ENCODE results near the gene PTPRG.
"Not testable (repeated sequence)": the region's sequence is repeated elsewhere in the genome, so short reads cannot be mapped to it uniquely, and the experiment has no call there.

The PTPRG gene

DNA sequence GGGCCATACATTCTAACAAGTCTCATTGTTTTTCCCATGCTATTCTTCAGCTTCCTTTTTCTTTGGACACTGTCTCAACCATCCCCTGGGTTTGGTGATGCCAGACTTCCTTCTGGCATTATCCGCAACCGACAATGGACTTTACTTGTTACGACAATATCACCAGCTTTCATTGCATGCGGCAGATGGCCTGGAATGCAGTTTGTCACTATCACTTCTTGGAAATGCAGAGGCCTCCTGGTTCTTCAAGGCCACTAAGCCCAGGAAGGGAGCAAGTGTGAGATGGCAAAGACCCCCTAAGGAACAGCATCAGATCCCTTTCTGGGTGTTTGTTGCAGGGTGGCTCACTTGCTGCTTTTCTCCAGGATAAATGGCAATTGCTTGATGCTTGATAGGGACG is 128.6 kb downstream of the PTPRG start:
- DNase-seq (ENCODE audit: low spot score), result no peak
- TF ChIP-seq, protein P1, sequence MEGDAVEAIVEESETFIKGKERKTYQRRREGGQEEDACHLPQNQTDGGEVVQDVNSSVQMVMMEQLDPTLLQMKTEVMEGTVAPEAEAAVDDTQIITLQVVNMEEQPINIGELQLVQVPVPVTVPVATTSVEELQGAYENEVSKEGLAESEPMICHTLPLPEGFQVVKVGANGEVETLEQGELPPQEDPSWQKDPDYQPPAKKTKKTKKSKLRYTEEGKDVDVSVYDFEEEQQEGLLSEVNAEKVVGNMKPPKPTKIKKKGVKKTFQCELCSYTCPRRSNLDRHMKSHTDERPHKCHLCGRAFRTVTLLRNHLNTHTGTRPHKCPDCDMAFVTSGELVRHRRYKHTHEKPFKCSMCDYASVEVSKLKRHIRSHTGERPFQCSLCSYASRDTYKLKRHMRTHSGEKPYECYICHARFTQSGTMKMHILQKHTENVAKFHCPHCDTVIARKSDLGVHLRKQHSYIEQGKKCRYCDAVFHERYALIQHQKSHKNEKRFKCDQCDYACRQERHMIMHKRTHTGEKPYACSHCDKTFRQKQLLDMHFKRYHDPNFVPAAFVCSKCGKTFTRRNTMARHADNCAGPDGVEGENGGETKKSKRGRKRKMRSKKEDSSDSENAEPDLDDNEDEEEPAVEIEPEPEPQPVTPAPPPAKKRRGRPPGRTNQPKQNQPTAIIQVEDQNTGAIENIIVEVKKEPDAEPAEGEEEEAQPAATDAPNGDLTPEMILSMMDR (conservative IDR thresholded peaks at IDR 0.05; ENCODE audit: low read depth), result no peak
- H3K27ac ChIP-seq, result no peak overlapping the region
- ChIA-PET POLR2A (ENCODE audit: low non-redundant PET) (no interaction called here), CTCF (interaction anchor here (0.6 kb wide), 1 partner anchor 760 kb away, joined by 3 read pairs; no protein-coding TSS in a partner anchor)

DNA sequence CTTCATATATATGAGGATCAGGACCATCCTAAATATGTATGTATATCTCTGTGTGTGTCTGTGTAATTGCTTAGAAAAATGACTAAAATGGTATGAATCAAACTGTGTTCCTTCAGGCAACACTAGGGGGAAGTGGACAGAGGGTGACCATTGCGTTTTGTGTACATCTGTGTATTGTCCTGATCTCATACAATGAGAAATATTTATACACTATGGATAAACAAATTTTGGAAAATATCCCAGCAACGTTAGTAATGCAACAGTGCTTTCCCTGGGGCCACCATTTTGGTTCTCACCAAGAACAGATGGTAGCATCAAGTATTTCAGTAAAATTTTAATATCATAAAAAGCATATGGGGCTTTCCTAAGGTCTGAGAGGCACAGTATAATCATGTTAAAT is 130.1 kb downstream of the PTPRG start:
- CTCF ChIA-PET, result no interaction called here
- H3K27ac ChIP-seq, result no peak overlapping the region
- DNase-seq (ENCODE audit: low spot score), result no peak
- TF ChIP-seq, protein P1 (conservative IDR thresholded peaks at IDR 0.05; ENCODE audit: low read depth), result no peak
- POLR2A ChIA-PET (ENCODE audit: low non-redundant PET), result no interaction called here

DNA sequence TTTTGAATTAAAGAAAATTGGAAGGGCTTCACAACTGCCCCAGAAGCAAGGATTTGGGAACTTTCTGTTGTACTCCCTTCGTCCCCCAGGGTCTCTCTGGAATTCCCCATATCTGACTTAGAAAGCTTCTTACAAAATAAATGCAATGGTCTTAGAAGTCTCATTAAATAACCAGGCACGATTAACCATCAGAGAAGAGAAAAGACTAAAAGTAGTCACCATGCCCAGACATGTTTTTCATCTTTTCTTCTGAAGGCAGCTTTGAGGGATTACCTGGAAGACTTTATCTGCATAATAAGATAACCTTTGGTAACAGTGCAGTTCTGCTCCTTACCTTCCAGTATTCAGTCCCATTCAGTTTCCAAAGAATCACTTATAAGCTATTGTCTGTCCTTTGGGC is 135.9 kb downstream of the PTPRG start:
- H3K27ac ChIP-seq, result no peak overlapping the region
- DNase-seq (ENCODE audit: low spot score), result no peak
- ChIA-PET CTCF (no interaction called here), POLR2A (ENCODE audit: low non-redundant PET) (no interaction called here)
- TF ChIP-seq, protein P1 (conservative IDR thresholded peaks at IDR 0.05; ENCODE audit: low read depth), result no peak

DNA sequence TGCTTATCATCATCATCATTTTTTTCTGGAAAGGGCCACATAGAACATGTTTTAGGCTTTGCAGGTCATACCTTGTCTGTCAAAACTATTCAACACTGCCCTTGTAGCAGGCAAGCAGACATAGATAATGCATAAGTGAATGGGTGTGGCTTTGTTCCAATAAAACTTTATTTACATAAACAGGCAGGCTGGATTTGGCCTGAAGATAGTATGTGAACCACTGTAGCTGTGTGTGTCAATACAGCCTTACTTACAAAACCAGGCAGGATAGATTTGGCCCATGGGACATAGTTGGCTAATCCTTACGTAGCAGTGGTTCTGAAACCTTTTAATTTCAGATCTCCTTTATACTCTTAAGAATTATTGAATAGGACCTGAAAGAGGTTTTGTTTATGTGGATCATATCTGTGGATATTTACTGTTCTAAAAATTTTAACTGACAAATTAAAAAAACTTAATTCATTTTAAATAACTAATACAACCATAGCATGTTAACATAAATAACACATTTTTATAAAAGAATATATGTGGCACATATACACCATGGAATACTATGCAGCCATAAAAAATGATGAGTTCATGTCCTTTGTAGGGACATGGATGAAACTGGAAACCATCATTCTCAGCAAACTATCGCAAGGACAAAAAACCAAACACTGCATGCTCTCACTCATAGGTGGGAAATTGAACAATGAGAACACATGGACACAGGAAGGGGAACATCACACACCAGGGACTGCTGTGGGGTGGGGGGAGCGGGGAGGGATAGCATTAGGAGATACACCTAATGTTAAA is 137.1 kb downstream of the PTPRG start:
- POLR2A ChIA-PET (ENCODE audit: low non-redundant PET); DNase-seq (ENCODE audit: low spot score); H3K27ac ChIP-seq; CTCF ChIA-PET: not testable (repeated sequence)

DNA sequence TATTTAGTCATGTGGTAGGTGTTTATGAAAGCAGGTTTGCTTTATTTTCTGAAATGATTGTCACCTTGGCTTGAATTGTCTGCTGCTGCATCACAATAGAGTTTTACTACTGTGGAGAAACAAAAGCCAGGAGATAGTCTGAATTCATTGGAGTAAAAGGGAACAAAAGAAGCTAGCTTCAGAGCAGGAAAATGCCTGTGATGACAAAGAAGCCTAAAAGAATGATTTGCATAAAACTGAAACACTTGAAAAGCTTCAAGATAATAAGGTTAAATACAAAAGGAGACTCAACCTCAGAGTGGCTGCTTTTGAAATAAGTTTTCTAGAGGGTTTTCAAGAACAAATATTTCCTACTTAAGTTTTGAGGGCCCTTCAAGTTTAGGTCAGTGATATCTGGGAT is 138.3 kb downstream of the PTPRG start:
- ChIA-PET CTCF (no interaction called here), POLR2A (ENCODE audit: low non-redundant PET) (no interaction called here)
- DNase-seq (ENCODE audit: low spot score), result no peak

DNA sequence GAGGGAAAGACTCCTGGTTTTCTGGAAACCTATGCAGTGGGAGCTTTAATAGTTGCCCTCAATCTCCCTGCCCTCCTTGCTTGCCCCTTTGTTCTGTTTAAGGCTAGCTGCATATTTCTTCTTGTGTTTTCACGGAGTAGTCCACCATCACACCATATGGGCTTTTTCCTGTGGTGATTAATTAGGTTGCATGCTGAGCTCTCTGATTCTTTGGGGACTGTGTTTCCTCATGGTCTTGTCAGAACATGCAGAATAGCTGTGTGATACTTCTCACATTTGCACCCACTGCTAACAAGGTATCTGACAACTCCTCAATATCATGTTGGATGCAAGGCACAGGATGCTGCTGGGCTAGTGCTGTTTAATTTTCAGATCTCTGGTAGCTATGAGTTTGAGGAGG is 139.6 kb downstream of the PTPRG start:
- POLR2A ChIA-PET (ENCODE audit: low non-redundant PET), result interaction anchor here (0.6 kb wide), 1 partner anchor 161 kb away, joined by 4 read pairs; no protein-coding TSS in a partner anchor
- CTCF ChIA-PET, result no interaction called here
- TF ChIP-seq, protein P1 (conservative IDR thresholded peaks at IDR 0.05; ENCODE audit: low read depth), result no peak
- no peak for DNase-seq (ENCODE audit: low spot score)
- no peak overlapping the region for H3K27ac ChIP-seq

More for the DNA sequence above, 138.3 kb downstream of the PTPRG start:
- TF ChIP-seq, protein P1 (conservative IDR thresholded peaks at IDR 0.05; ENCODE audit: low read depth), result no peak
- no peak overlapping the region for H3K27ac ChIP-seq

DNA sequence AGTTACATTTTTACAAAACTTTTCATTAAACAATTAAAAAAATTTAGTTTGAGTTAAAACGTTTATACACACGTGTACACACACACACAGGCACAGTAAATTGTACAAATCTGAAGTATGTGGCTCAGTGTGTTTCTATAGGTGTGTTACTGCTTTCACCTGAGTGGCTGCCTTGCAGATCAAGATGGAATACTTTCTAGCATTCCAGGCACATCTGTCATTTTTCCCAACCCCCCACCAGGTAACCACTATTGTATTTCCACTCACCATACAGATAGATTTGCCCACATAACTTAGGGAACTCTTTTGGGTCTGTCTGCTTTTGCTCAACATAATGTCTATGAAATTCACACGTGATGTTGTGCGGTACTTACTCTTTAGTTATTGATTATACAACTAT is 141.1 kb downstream of the PTPRG start:
- DNase-seq (ENCODE audit: low spot score), result peak; percentile 34
- POLR2A ChIA-PET (ENCODE audit: low non-redundant PET), result no interaction called here
- no peak overlapping the region for H3K27ac ChIP-seq
- TF ChIP-seq, protein P1 (conservative IDR thresholded peaks at IDR 0.05; ENCODE audit: low read depth), result no peak
- CTCF ChIA-PET, result no interaction called here

Data from RWPE1 (cell line).